Measurements from ENCODE around the gene RIIAD1.
A peak's percentile ranks its signal among the peaks of the same experiment; 100 is the strongest.
"Not testable (repeated sequence)": the region's sequence is repeated elsewhere in the genome, so short reads cannot be mapped to it uniquely, and the experiment has no call there.

RIIAD1 gene, protein sequence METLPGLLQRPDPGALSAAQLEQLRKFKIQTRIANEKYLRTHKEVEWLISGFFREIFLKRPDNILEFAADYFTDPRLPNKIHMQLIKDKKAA

DNA sequence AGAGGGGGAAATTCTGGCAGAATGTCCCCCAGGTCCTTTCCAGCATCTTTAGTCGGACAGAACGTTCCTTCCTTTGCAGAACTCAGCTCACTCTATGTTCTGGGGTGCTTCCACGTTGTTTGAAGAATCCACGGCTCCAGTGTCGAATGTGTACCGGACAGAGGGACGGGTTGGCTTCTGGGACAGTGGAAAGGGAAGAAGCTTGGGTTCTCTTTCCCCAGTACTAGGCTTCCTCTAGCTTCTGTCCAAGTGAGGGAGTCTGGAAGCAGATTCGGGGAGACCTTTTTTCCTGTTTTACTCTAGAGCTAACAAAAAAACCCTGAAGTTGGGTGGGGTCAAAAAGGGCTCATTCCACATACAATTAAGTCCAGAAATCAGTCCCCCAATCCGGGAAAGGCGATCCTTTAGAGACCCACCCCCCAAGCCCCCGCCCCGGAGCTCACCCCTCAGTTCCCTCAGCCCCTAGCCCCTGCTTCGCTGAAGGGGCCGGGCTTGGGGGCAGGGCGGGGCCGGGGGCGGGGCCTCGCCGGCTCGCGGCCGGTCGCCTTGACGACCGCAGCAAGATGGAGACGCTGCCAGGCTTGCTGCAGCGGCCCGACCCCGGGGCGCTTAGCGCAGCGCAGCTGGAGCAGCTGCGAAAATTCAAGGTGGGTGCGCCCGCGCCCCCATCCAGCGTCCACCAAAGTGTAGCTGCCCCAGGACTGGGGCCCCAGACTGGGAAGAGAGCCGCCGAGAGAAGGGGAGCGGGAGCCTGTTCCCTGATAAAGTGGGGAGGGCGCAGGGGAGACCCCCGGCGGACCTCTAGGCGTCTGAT is at the start of gene RIIAD1:
Gene RIIAD1 (plus strand): TSS at position 549 of the 814 bp plus-strand sequence. CDS start 15 bp downstream, at position 564.
- no peak for DNase-seq (ENCODE audit: low read depth)

DNA sequence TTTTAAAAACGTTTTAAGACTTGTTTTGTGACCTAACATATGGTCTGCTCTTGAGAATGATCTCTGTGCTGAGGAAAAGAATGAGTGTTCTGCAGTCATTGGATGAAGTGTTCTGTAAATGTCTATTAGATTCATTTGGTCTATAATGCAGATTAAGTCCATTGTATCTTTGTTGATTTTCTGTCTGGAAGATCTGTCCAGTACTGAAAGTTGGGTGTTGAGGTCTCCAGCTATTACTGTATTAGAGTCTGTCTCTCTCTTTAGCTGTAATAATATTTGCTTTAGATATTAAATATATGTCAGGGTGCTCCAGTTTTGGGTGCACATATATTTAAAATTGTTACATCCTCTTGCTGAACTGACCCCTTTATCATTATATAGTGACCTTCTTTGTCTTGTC is 47.9 kb upstream of the RIIAD1 start:
- no peak for DNase-seq (ENCODE audit: low read depth)

DNA sequence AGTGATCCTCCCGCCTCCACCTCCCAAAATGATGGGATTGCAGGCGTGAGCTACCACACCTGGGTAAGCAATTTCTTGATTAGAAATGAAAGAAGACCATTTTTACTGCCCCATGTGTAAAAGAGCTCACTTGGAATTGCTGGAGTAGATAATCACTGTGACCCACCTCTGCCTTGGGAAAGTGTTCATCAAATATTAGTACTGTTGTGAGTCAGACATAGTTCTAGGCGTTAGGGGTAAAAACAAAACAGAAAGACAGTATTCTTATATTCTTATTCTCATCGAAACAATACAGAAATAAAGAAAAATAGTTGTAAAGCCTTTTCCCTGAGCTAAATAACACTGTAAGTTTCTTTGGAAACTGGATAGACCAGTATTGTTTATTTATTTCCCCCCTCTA is 40.9 kb upstream of the RIIAD1 start:
- no peak for DNase-seq (ENCODE audit: low read depth)

DNA sequence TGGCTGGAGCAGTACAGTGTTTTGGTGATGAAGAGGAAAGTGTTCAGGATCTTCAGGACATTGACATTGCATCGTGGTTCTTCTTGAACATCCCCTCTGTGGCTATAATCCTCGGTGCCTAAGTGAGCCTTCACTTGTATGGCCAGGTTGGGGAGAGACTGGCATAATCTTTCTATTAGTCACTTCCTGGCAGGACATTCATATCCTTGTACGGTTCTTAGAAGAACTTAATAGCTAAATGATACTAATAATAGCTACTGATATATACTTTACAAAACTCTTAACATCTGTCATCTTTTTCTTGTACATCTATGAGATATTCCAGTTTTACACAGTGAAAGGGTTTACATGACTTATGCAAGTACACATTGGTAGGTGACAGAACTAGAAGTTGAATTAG is 40.5 kb upstream of the RIIAD1 start:
- DNase-seq (ENCODE audit: low read depth), result peak; percentile 21

DNA sequence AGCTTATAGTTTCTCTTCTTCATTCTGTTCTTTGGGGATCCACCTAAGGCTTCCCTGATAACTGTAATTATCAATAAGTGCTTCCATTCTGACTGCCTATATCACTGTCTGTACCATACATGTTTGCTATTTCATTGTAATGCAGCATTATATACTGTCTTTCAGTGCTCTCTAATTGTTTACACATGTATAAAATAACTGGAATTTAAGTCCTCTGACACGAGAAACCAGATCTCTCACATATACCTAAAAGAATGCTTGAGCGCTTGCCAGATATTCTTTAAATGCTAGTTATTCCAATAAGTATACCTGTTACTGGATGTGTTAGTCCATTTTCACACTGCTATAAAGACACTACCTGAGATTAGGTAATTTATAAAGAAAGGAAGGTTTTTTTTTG is 39.4 kb upstream of the RIIAD1 start:
- no peak for DNase-seq (ENCODE audit: low read depth)

DNA sequence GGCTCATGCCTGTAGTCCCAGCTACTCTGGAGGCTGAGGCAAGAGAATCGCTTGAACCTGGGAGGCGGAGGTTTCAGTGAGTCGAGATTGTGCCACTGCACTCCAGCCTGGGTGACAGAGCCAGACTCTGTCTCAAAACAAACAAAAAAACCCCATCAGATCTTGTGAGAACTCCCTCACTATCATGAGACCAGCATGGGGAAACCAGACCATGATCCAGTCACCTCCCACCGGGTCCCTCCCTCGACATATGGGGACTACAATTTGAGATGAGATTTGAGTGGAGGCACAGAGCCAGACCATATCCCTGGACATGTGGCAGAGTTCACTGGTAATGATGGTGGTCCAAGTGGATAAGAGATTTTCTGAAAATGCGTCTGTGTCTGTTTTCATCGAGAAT is 38.4 kb upstream of the RIIAD1 start:
- not testable (repeated sequence) for DNase-seq (ENCODE audit: low read depth)

DNA sequence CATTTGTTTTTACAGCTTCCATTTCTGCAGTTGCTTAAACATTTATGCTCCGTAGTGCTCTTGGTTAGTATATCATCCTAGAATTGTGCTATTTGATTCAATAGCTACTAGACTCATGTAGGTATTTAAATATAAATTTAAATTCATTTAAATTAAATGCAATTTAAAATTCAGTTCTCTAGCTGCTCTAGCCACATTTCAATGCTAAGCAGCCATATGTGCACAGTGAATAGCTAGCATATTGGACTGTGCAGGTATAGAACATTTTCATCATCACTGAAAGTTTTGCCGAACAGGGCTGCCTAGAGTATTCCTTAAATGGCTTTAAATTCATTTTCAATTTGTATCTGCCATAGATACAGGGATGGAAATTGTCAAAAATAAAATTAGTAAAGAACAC is 37.2 kb upstream of the RIIAD1 start:
- DNase-seq (ENCODE audit: low read depth), result no peak

DNA sequence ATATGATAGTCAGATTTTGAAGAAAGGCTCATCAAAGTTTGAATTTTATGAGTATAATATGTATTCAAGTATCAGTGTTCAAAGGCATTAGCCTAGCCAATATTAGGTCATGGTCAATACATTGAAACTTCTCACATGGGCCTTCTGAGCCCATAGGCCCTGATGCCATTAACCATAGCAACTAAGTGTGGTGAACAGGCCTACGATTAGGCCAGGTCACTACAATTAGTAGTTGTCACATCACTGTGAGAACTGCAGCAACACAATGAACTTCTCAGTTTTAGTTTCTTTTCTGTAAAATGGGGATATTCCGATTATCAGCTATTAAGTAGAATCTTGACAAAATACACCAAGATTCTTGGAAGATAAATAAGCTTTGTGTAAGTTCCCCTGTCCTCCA is 34.8 kb upstream of the RIIAD1 start:
- DNase-seq (ENCODE audit: low read depth), result no peak

DNA sequence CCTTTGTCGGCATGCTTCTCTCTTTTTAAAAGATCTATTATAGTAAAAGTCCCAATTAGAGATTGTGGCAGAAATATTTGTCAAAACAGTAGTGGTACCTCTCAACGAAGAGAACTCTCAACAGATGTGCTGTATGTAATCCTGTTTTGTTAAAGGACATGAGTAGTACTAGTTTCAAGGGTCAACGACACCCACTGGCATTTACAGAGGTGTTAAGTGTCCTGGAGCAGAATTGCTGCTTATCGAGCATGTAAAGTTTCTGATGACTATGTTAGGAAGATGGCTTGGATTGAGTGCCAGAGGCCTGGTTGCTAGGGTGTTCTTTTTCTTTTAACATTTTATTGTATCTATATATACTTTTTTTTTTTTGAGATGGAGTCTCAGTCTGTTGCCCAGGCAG is 31.8 kb upstream of the RIIAD1 start:
- DNase-seq (ENCODE audit: low read depth), result no peak

DNA sequence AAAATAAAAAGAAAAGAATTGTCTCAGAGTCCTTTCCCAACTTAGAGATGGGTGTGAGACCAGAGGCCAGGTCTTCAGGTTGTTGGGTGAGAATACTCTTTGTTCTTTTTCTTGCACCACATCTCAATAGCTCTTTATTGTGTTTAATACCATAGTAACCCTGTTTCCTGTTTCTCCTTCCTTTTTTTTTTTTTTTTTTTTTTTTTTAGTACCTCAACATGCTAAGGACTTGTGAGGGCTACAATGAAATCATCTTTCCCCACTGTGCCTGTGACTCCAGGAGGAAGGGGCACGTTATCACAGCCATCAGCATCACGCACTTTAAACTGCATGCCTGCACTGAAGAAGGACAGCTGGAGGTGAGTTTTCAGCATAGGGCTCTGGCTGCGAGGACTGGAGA is 29.1 kb upstream of the RIIAD1 start:
- DNase-seq (ENCODE audit: low read depth), result no peak

DNA sequence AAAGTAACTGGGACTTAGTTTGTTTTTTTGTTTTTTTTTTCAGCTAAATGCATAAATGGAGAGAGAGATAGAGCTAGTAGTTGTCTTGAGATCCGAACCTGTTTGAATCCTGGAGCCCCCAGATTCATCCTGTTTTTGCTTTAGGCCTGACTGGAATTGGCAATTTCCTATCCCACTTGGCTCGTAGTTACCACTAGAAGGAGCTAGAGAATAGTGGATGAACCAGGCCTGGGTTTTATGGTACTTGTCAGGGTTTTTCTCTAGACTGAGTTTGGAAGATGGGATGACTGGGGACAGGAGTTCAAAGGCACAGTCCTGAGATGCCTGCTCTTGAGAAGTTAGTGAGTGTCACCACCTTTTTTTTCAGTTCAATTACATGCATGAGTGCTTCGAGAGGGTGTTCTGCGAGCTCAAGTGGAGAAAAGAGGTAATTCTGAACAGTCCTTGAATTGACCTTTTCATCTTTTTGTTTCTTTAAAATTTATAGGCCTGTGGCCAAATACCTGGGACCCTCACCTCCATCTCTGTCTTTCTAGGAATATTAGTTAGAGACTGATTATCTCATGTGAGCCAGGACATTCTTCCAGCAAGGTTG is 28.2 kb upstream of the RIIAD1 start:
- DNase-seq (ENCODE audit: low read depth), result no peak

DNA sequence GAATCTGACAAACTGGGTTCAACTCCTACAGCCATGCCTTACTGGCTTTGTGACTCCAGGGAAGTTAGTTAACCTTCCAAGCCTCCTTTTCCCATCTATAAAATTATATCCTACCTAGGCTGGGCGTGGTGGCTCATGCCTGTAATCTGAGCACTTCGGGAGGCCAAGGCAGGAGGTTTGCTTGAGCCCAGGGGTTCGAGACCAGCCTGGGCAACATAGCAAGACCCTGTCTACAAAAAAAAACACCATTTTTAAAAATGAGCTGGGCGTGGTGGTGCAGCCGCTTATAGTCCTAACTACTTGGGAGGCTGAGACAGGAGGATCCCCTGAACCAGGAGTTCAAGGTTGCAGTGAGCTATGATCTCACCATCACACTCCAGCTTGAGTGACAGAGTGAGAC is 19.8 kb upstream of the RIIAD1 start:
- DNase-seq (ENCODE audit: low read depth), result no peak

DNA sequence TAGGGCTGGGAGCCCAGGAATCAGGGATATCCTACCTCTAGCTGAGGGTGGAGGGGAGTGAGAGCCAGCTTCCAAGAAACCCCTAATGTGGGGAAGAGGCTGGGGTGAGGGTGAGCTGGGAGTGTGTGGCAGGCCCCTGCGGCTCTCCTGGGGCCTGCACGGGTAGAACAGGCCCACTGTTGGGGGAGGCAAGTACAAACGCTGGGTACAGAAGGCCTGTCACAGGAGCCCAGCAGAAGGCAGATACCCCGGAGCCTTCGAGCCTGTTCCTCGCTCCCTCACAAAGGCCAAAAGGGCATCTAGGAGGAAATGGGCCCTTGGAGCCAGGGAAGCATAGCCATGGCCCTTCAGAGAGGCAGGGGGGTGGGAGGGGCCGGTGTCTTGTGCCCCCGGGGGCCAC is 18.4 kb upstream of the RIIAD1 start:
- DNase-seq (ENCODE audit: low read depth), result no peak

DNA sequence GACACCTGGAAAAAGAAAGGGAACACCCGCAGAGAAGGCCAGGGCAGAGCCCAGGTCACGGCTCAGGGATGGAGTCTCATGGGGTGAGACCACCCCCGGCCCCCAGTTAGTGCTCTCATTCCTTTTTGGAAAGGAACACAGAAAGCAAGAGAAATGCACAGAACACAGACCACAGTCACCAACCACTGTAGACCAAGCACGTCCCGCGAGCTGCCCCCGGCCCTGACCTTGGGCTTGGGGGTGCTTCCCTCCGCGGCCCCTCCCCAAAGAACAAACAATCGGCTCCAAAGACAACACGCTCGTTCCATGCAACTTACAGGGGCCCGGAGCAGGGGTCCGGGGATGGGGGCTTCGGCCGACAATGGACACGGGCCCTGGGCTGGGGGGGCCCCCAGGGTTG is 17.5 kb upstream of the RIIAD1 start:
- DNase-seq (ENCODE audit: low read depth), result no peak

DNA sequence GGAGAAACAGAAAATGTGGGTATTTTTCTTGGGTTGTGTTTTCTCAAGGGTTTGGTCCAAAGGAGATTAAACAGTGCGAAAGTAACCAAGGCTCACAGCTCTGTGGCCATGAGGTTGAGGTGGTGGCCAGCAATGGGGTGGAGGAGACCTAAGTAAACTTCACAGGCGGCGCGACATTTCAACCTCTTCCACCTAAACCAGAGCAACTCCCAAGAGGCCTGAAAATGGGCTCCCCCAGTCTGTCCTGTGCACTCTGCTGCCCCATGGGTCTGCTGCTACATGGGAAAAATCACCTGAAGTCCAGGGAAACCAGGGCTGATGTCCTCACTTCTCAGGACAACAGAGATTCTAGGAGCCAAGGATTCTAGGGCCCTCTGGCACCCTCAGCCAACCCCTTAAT is 17.1 kb upstream of the RIIAD1 start:
- DNase-seq (ENCODE audit: low read depth), result no peak

DNA sequence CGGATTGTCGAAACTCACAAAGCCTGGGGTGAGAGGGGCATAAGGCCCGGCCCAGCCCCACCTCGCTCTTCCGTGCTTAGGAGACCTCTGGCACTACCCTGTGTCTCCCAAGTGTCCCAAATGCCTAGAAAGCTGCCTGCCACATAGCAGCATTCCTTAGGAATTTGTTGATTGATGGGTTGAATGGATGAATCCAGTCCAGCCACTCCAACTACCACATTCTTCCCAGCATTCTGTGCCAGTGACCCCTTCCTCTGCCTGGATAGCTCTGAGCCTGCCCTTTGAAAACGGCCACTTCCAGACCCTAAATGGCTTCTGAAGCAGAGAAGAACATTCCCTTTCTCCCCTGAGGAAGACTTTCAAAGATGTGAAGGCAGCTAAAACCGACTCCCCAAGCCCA is 16.2 kb upstream of the RIIAD1 start:
- DNase-seq (ENCODE audit: low read depth), result no peak

DNA sequence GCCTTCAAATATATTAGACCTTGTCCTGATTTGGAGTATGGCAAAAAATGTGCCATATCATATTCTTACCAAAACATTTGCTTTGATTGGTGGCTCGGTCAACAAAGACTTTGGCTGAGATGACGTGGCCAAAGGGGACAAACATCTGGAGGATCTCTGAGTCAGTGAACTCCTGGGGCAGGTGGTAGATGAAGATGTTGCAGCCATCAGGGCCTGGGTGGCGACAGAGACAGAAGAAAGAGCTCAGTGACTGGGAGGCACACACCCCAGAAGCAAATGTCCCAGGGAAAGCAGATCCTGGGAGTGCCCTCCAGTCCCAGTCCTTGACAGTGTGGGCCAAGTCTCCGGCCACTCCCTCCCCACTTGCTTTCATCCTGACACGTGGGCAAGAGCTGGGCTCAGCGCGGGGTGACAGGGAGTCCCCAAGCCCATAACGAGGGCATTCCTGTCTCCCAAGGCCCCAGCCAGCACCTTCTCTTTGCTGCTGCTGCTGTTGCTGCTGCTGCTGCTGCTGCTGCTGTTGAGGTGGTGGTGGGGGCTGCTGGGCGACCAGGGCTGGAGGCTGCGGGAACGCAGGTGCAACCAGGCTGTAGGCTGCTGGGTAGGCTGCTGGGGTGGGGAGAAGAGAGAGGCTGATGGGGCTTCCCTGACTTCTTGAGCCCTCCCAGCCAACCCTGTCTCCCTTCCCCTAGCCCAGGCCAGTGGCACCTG is 15.4 kb upstream of the RIIAD1 start:
- no peak for DNase-seq (ENCODE audit: low read depth)

DNA sequence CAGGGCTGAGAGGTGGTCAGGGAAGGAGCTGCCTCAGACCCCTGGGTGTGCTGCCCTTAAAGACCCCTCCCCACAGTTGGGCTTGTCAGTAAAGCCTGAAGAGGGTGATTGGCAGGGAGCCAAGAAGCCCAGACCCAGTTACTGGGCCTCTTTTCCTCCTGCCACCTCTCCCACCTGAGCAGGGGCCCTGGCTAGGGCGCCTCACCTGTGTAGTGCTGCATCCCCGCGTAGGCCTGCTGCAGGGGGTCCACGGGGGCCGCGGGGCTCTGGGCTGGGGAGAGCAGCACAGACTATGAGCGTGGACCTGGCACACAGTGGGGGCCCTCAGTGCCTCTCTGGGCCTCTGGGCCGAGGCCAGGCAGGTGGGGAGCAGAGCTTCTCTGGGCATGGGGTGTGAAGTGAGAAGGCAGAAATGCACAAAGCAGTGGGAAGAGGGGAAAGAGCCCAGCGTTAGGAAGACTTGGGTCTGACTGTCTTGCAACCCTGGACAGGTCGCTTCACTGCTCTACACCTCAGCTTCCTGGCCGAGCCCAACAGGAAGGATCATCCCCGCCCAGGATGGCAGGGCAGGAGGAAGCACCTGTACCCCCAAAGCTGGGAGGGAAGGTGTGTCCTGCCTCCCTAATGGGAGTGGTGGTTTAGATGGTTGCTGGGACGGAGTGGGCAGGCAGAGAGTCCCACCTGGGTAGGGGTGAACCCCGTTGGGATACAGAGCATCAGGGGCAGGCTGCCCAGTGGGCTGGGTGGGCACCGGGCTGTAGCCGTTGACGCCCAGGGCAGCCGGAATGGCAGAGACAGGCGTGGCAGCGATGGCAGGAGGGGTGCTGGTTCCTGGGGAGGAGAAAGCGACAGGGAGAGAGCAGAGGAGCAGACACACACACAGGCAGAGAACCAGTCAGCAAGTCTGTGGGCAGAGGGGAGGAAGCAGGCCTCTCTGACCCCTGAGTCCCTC is 14.6 kb upstream of the RIIAD1 start:
- DNase-seq (ENCODE audit: low read depth), result no peak

DNA sequence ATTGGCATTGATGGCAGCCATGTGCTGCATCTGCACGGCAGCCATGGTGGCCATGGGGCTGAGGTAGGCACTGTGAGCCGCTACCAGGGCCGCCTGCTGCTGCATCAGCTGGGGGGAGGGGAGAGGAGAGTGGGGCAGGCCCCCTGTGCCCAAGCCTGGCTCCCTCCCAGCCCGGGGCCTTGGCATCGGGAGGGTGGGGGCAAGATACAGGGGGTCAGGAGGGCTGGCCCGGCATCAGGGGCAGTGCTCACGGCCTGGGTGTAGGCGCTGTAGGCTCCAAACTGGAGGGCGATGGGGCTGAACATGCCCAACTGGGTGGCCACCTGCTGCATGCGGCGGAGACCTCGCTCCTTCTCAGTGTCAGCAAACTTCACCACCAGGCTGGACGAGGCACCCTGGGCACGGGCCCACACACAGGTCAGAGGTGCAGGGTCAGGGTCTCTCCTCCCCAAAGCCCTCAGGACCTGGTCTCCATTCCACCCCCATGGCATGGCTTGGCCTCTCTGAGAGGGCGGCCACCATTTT is 13.7 kb upstream of the RIIAD1 start:
- no peak for DNase-seq (ENCODE audit: low read depth)

DNA sequence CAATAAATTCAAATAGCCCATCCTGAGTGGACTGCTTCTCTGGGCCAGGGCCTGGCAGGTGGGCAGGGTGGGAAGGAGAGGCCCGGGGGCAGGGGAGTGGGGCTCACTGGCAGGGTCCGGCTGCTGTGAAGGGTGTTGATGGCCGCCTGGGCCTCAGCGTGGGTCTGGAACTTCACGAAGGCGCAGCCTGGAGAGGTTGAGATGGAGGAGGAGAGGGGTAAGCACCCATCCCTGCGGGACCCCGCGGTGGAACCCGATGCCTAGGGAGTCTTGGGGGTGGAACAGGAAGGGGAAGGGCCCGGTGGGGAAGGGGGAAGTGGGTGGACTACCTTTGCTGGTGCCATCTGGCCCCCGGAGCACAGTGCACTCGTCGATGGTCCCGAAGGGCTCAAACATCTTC is 12.4 kb upstream of the RIIAD1 start:
- DNase-seq (ENCODE audit: low read depth), result no peak

DNA sequence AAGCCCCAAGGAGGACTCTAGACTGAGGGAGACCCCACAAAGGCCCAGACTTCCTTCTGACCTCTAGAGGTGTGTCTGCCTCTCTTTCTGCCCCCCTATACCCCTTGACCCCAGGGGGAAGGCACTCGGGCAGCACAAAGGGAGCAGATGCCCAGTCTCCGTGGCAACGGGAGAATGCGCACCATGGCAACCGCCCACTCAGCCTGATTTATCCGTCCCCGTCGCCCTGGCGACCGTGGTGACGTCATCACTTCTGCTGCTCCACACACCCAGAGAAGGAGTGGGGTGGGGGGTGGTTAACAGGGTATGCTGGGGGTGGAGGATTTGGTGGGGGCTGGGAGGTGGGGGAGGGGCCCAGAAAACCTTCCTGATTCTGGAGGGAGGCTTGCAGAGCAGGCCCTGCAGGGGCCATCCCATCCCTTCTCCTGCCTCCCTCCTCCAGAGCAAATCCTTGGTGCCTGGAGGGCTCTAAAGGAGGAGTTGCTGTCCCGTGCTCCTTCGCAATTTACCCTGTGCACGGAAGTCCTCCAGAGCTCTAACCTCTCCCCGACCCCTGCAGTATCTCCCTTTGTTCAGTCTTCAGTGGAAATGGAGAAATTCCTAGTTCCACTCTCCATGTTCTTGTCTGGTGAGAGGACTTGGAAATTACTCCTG is 11.0 kb upstream of the RIIAD1 start:
- no peak for DNase-seq (ENCODE audit: low read depth)

Data from GM04504 (cell line).